Endothelial cell of umbilical vein (primary cell): ENCODE results near the gene SLC43A1. TPM values are rescaled to one million over a fixed set of nuclear protein-coding genes. Genes with fewer than 3 reads are reported as not detected.

Experiments used
- BruUV-seq: library from RNA; stranded (reverse); fragments of 400-500 nt; replicated peaks from 2 replicates; lab custom pipeline; 2021; lab: Mats Ljungman, UMichigan
- CTCF ChIA-PET: fragments of 300-600, 350-600 bp; sonication (Branson Sonifier 250); formaldehyde crosslinking; loops from one replicate; lab custom pipeline; 2021; ENCODE audit warnings: antibody characterized with exemption, inconsistent platforms; lab: Charles Lee
- POLR2A ChIA-PET: fragments of 300-600, 350-600 bp; sonication (Branson Sonifier 250); formaldehyde crosslinking; loops from one replicate; lab custom pipeline; 2021; ENCODE audit warnings: antibody characterized with exemption, inconsistent platforms; lab: Charles Lee
- DNase-seq: peaks from one replicate; pipeline ENCODE4 v3.0.0-alpha.2; 2011; ENCODE audit warnings: low read depth, low spot score
- FAIRE-seq: peaks from 2 replicates; lab custom pipeline; 2011; peaks lifted over from hg19 to GRCh38; lab: Jason Lieb, UNC
- H2AFZ ChIP-seq: 2 replicates; pipeline ENCODE4 v1.6.0; 2012; ENCODE audit warnings: low read depth, low read length, control low read depth, inconsistent platforms
- H3K27ac ChIP-seq: 2 replicates; pipeline ENCODE4 v1.5.1; 2011; ENCODE audit warnings: low read depth, mild to moderate bottlenecking, control low read depth, low read length, moderate library complexity; ENCODE audit not compliant: insufficient read depth
- H3K27me3 ChIP-seq, 2 experiments: 2 replicates each; pipeline versions ENCODE4 v1.6.0 to v1.6.1; 2011; ENCODE audit warnings: low read length in 2 of 2, mixed read lengths in 1 of 2; ENCODE audit not compliant: control insufficient read depth in 2 of 2, insufficient read depth in 2 of 2
- H3K36me3 ChIP-seq, 2 experiments: 2 replicates in 1 of 2; 3 replicates in 1 of 2; pipeline ENCODE4 v1.5.1; 2011; ENCODE audit warnings: low read length in 2 of 2, mild to moderate bottlenecking in 1 of 2, moderate library complexity in 1 of 2; ENCODE audit not compliant: control insufficient read depth in 2 of 2, insufficient read depth in 2 of 2; ENCODE audit errors: extremely low read depth in 1 of 2
- H3K4me1 ChIP-seq: 3 replicates; pipeline ENCODE4 v1.5.1; 2011; ENCODE audit warnings: mild to moderate bottlenecking, low read length; ENCODE audit not compliant: control insufficient read depth, insufficient read depth; ENCODE audit errors: extremely low read depth
- H3K4me2 ChIP-seq: 2 replicates; pipeline ENCODE4 v1.6.1; 2011; ENCODE audit warnings: low read length, control low read depth, mixed read lengths; ENCODE audit not compliant: insufficient read depth
- H3K4me3 ChIP-seq, 3 experiments: fragments of 200-600 bp in 1 of 3; sonication (generic), shearing (Covaris generic) in 1 of 3; replicated peaks in 1 of 3; 2 replicates each; pipeline ENCODE4 v1.5.1; 2011 to 2016; ENCODE audit warnings: control low read depth in 3 of 3, low read length in 3 of 3, mild to moderate bottlenecking in 2 of 3, inconsistent platforms in 1 of 3, low read depth in 1 of 3, moderate library complexity in 1 of 3; ENCODE audit not compliant: insufficient read depth in 1 of 3
- H3K79me2 ChIP-seq: 2 replicates; pipeline ENCODE4 v1.6.0; 2012; ENCODE audit warnings: low read length, inconsistent platforms; ENCODE audit not compliant: control insufficient read depth, insufficient read depth
- H3K9ac ChIP-seq: replicated peaks from 2 replicates; pipeline ENCODE3; 2011; ENCODE audit warnings: low read length, control low read depth; ENCODE audit not compliant: insufficient read depth; ENCODE audit errors: extremely low read depth
- H3K9me1 ChIP-seq: replicated peaks from 3 replicates; pipeline ENCODE4 v1.6.0; 2011; ENCODE audit warnings: mild to moderate bottlenecking, low read length; ENCODE audit not compliant: control insufficient read depth, insufficient read depth; ENCODE audit errors: extremely low read depth
- H3K9me3 ChIP-seq: replicated peaks from 2 replicates; pipeline ENCODE4 v1.5.1; 2012; ENCODE audit warnings: low read length, inconsistent platforms; ENCODE audit not compliant: control insufficient read depth, insufficient read depth
- H4K20me1 ChIP-seq: replicated peaks from 2 replicates; pipeline ENCODE3; 2011; ENCODE audit warnings: mild to moderate bottlenecking, low read length; ENCODE audit not compliant: control insufficient read depth, insufficient read depth; ENCODE audit errors: extremely low read depth
- FOS ChIP-seq: IDR thresholded peaks from 2 replicates; pipeline ENCODE4 v1.6.1; 2011; ENCODE audit warnings: mild to moderate bottlenecking, low read length, moderate library complexity, borderline replicate concordance; ENCODE audit not compliant: insufficient read depth
- dilution Hi-C: fragments of 300-500 bp; cut with MboI; formaldehyde crosslinking; loops from one replicate; pipeline ENCODE4 v1.15.0; 2019; ENCODE audit warnings: low sequenced_read_pairs; ENCODE audit not compliant: extremely low pct_ligation_motif_present
- intact Hi-C: fragments of 100-400 bp; cut with micrococcal nuclease; formaldehyde crosslinking; loops from one replicate; pipeline ENCODE4 v1.10.0; 2022
- polyA plus RNA-seq, 4 experiments: library from polyadenylated mRNA; depleted of rRNA in 3 of 4; stranded (reverse) in 3 of 4; unstranded in 1 of 4; fragments of >200 nt; gene quantifications; 2 replicates each; pipeline versions ENCODE4 v1.2.1 to v1.2.3, GENCODE V29; 2011 to 2012; ENCODE audit warnings: missing spikeins in 1 of 4
- total RNA-seq: library from RNA; stranded (reverse); gene quantifications from 2 replicates; pipeline ENCODE4 v1.2.3, GENCODE V29; 2021
- TF ChIP-seq, protein P1 (sequence below): IDR thresholded peaks from 2 replicates; pipeline ENCODE4 v1.6.1; 2011; ENCODE audit not compliant: insufficient read depth, insufficient read length
- TF ChIP-seq, protein P2 (sequence below), 2 donors: IDR thresholded peaks; 1 replicate in 1 of 2; 2 replicates in 1 of 2; pipeline ENCODE4 v1.5.1; 2011; ENCODE audit warnings: low read length in 2 of 2, mild to moderate bottlenecking in 2 of 2, moderate library complexity in 2 of 2, control low read depth in 1 of 2, inconsistent platforms in 1 of 2, low read depth in 1 of 2; ENCODE audit not compliant: insufficient read depth in 1 of 2; ENCODE audit errors: extremely low read depth in 1 of 2

Gene SLC43A1
- total and polyA plus RNA-seq, 2 donors (not counting 3 experiments of a cell fraction or from before 2014, with no cell fraction given), result 13.7 to 19.5 TPM

DNA sequence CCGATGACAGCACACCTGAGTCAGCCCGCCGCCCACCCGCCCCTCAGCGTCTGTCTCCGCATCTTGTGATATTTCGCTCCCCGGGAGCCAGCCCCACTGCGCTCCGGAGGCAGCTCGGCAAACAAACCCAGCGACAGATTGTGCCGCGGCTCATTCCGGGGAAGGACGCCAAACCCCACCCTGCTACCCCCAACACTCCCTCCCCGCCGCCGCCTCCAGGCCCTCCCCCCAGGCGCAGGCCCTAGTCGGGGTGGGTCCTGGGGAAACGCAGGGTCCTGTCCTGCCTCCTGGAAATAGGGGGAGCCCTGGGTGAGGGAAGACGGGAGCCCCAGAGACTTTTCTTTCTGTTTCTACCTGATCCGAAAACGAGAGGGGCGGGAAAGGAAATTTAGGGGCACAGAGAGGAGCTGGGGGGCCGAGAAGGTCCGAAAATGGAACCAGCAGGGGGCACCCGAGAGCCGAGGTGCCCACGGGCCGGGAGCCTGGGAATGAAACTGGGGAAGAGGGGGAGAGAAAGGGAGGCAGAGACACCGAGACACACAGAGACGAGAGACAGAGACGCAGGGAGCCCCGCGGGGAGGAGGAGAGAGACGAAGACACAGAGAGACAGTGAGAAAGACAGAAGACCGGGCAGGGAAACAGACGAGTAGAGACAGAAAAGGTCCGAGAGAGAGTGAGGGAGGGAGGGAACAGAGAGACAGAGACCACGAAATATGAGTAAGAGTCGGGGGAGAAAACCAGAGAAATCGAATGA lies 56.9 kb downstream of the SLC43A1 start:
- CTCF ChIA-PET, result interaction anchor here (0.6 to 5.6 kb wide), 54 partner anchors 10 to 1069 kb away, joined by 3 to 152 read pairs (median 6); partner anchors contain the start of genes SLC43A1, SLC43A3, SSRP1 and TIMM10
- no peak overlapping the region for H3K27ac ChIP-seq
- peak; percentile 69 for FAIRE-seq
- peaks cover 34 to 39% of the 10 kb centered on the region in 2 experiments for H3K27me3 ChIP-seq
- H3K4me1 ChIP-seq, result peaks cover 14% of the 10 kb centered on the region
- no peaks in the 10 kb centered on the region for H4K20me1 ChIP-seq
- TF ChIP-seq, protein P1, sequence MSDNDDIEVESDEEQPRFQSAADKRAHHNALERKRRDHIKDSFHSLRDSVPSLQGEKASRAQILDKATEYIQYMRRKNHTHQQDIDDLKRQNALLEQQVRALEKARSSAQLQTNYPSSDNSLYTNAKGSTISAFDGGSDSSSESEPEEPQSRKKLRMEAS, result no peak
- TF ChIP-seq, protein P2, sequence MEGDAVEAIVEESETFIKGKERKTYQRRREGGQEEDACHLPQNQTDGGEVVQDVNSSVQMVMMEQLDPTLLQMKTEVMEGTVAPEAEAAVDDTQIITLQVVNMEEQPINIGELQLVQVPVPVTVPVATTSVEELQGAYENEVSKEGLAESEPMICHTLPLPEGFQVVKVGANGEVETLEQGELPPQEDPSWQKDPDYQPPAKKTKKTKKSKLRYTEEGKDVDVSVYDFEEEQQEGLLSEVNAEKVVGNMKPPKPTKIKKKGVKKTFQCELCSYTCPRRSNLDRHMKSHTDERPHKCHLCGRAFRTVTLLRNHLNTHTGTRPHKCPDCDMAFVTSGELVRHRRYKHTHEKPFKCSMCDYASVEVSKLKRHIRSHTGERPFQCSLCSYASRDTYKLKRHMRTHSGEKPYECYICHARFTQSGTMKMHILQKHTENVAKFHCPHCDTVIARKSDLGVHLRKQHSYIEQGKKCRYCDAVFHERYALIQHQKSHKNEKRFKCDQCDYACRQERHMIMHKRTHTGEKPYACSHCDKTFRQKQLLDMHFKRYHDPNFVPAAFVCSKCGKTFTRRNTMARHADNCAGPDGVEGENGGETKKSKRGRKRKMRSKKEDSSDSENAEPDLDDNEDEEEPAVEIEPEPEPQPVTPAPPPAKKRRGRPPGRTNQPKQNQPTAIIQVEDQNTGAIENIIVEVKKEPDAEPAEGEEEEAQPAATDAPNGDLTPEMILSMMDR (IDR thresholded peaks at IDR 0.05; ENCODE audit: extremely low read depth in 1 of 2, insufficient read depth in 1 of 2, low read depth in 1 of 2, low read length in 2 of 2), result peak; percentile 79 to 82
- DNase-seq, result no peak
- H3K4me2 ChIP-seq, result peak overlapping the region; percentile 45
- no peaks in the 10 kb centered on the region for H3K36me3 ChIP-seq
- POLR2A ChIA-PET, result interaction anchor here (0.6 kb wide), 1 partner anchor 47 kb away, joined by 4 read pairs; no protein-coding TSS in a partner anchor
- H3K9ac ChIP-seq, result no peak overlapping the region
- BruUV-seq, result no TSS peak
- H3K79me2 ChIP-seq, result no peaks in the 10 kb centered on the region
- intact Hi-C loops, result loop anchor here (1.0 to 5.0 kb wide), 2 partner anchors 25 to 51 kb away; no protein-coding TSS in a partner anchor
- no peaks in the 10 kb centered on the region for H3K9me3 ChIP-seq
- peak overlapping the region; percentile 41 for H2AFZ ChIP-seq
- no peak overlapping the region for H3K4me3 ChIP-seq
- H3K9me1 ChIP-seq, result no peaks in the 10 kb centered on the region
- dilution Hi-C loops, result no loop called here

DNA sequence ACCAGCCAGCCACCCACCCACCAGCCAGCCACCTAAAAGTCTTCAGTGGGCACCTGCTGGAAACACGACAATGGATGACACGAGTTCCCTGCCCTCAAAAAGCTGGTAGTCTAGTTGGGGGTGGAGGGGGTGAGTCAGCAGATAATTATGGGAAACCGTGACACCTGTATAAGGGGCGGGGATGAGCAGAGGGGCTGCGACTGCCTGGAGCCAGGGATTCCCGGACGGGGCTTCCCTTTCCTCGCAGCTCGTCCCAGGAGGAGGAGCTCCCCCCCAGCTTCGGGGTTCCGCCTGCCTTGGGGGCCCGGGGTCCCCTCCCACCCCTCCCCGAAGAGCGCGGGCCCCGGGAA lies 57.5 kb downstream of the SLC43A1 start:
- DNase-seq (no peak), FAIRE-seq (no peak)
- H3K9me1 ChIP-seq, result no peaks in the 10 kb centered on the region
- no peak overlapping the region for H2AFZ ChIP-seq
- H3K27ac ChIP-seq, result no peak overlapping the region
- H3K79me2 ChIP-seq, result no peaks in the 10 kb centered on the region
- CTCF ChIA-PET, result interaction anchor here (0.6 to 5.6 kb wide), 53 partner anchors 9 to 1069 kb away, joined by 3 to 152 read pairs (median 6); partner anchors contain the start of genes SLC43A1, SLC43A3, SSRP1 and TIMM10
- TF ChIP-seq, protein P1, result no peak
- TF ChIP-seq FOS, result no peak
- no peak overlapping the region for H3K9ac ChIP-seq
- H3K4me3 ChIP-seq, result no peak overlapping the region
- H3K4me2 ChIP-seq, result no peak overlapping the region
- peaks cover 33 to 42% of the 10 kb centered on the region in 2 experiments for H3K27me3 ChIP-seq
- H3K4me1 ChIP-seq, result peaks cover 14% of the 10 kb centered on the region
- H3K36me3 ChIP-seq, result no peaks in the 10 kb centered on the region
- no peaks in the 10 kb centered on the region for H3K9me3 ChIP-seq
- POLR2A ChIA-PET, result interaction anchor here (0.6 kb wide), 1 partner anchor 47 kb away, joined by 4 read pairs; no protein-coding TSS in a partner anchor
- BruUV-seq, result no TSS peak
- dilution Hi-C loops, result no loop called here
- no peaks in the 10 kb centered on the region for H4K20me1 ChIP-seq
- intact Hi-C loops, result loop anchor here (1.0 to 5.0 kb wide), 2 partner anchors 25 to 51 kb away; no protein-coding TSS in a partner anchor
